Measurements from ENCODE around the gene MSH6. TPM values are rescaled to one million over a fixed set of nuclear protein-coding genes. Genes with fewer than 3 reads are reported as not detected.
A peak's percentile ranks its signal among the peaks of the same experiment; 100 is the strongest.

The MSH6 gene
- total and polyA plus RNA-seq, 4 donors = 10.0 to 38.3 (median 19.9) TPM

DNA sequence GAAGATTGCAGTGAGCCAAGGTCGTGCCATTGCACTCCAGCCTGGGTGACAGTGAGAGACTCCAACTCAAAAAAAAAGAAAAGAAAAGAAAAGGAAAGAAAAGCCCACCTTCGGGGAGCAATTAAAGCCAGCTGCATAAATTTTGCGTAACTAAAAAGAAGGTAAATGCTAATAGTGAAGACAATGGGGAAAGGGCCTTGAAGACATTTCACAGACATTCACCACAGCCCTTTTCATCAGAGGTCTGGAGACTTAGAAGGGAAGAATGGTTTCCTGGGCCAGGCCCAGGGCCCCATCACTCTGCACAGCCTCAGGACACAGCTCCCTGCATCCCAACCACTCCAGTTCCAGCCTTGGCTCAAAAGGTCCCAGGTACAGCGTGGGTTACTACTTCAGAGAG, 35.1 kb upstream of the MSH6 start:
- H3K27ac ChIP-seq (ENCODE audit: low read depth in 1 of 2, low read length in 2 of 2) = no peak overlapping the region
- WGBS, 2 donors = 84 to 87% methylated on average over 4 of the region's 4 CpGs
- no peak for DNase-seq
- no peak overlapping the region for H3K4me3 ChIP-seq (ENCODE audit: low read length in 2 of 2)
- ATAC-seq (ENCODE audit: low FRiP score) = no peak
- no peaks in the 10 kb centered on the region for H3K4me1 ChIP-seq (ENCODE audit: control insufficient read depth in 1 of 2, insufficient read depth in 2 of 2, low read length in 2 of 2)
- intact Hi-C loops (cut with DNase I) = no loop called here
- H3K9me3 ChIP-seq (ENCODE audit: control insufficient read depth, low read length) = peaks cover 7% of the 10 kb centered on the region
- no peaks in the 10 kb centered on the region for H3K36me3 ChIP-seq (ENCODE audit: control insufficient read depth in 1 of 2, insufficient read depth in 2 of 2, low read length in 1 of 2)
- peaks cover 0 to 2% of the 10 kb centered on the region in 2 donors for H3K27me3 ChIP-seq (ENCODE audit: control insufficient read depth in 1 of 2, insufficient read depth in 2 of 2, low read length in 1 of 2)

DNA sequence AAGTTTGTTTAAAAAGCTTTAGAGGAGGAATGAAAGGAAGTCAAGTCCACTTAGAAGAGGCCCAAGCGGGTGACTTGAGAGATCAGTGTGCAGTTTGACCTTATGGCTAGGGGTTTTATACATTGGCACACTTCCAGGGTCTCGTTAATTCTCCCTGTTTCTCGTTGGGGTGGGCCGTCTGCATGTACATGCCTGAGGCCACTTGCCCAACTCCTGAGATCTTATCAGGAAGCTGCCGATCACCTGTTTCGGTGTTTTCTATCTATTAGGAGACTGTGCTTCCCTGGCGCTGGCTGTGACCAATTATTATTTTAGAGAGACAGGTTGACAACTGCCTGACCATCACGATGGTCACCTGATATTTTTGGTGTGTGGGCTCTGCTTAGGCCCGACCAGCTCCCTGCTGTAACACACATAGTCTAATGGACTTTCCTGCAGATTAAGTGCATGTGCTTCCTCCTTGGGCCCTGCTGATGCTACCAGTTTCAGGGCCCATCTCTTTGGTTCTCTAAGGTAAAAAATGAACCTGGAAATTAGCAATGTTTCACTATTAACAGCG, 31.0 kb upstream of the MSH6 start:
- H3K27ac ChIP-seq (ENCODE audit: low read depth in 1 of 2, low read length in 2 of 2) = no peak overlapping the region

DNA sequence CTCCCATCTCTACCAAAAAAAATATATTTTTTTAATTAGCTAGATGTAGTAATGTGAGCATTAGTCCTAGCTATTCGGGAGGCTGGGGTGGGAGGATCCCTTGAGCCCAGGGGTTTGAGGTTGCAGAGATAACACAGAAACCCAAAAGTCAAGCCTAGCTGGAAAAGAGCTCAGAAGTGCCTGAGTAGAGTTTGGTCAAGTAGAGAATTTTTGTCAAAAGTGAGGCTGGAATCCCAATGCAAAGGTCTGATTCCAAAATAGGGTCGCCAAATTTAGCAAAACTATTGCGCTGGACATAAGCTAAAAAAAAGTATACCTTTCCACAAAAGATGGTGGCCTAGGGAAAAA, 15.5 kb upstream of the MSH6 start:
- intact Hi-C loops (cut with DNase I) = loop anchor here (5.0 kb wide), 3 partner anchors 340 to 435 kb away; no protein-coding TSS in a partner anchor
- H3K9me3 ChIP-seq (ENCODE audit: control insufficient read depth, low read length) = peaks cover 2% of the 10 kb centered on the region
- 45 to 62% methylated on average over 3 of the region's 3 CpGs for WGBS, 2 donors
- H3K4me3 ChIP-seq (ENCODE audit: low read length in 2 of 2) = no peak overlapping the region
- H3K36me3 ChIP-seq (ENCODE audit: control insufficient read depth in 1 of 2, insufficient read depth in 2 of 2, low read length in 1 of 2) = no peaks in the 10 kb centered on the region
- H3K4me1 ChIP-seq (ENCODE audit: control insufficient read depth in 1 of 2, insufficient read depth in 2 of 2, low read length in 2 of 2) = no peaks in the 10 kb centered on the region
- DNase-seq (no peak), ATAC-seq (ENCODE audit: low FRiP score) (no peak)
- no peaks in the 10 kb centered on the region for H3K27me3 ChIP-seq (ENCODE audit: control insufficient read depth in 1 of 2, insufficient read depth in 2 of 2, low read length in 1 of 2)
- no peak overlapping the region for H3K27ac ChIP-seq (ENCODE audit: low read depth in 1 of 2, low read length in 2 of 2)

More for the DNA sequence above, 31.0 kb upstream of the MSH6 start:
- Histone ChIP-seq H3K4me1 (ENCODE audit: control insufficient read depth in 1 of 2, insufficient read depth in 2 of 2, low read length in 2 of 2) (no peaks in the 10 kb centered on the region), H3K36me3 (ENCODE audit: control insufficient read depth in 1 of 2, insufficient read depth in 2 of 2, low read length in 1 of 2) (no peaks in the 10 kb centered on the region), H3K4me3 (ENCODE audit: low read length in 2 of 2) (no peak overlapping the region), H3K27me3 (ENCODE audit: control insufficient read depth in 1 of 2, insufficient read depth in 2 of 2, low read length in 1 of 2) (no peaks in the 10 kb centered on the region), H3K9me3 (ENCODE audit: control insufficient read depth, low read length) (peaks cover 7% of the 10 kb centered on the region)
- intact Hi-C loops (cut with DNase I) = no loop called here
- WGBS, 2 donors = 77 to 78% methylated on average over 10 of the region's 10 CpGs
- DNase-seq (no peak), ATAC-seq (ENCODE audit: low FRiP score) (no peak)

DNA sequence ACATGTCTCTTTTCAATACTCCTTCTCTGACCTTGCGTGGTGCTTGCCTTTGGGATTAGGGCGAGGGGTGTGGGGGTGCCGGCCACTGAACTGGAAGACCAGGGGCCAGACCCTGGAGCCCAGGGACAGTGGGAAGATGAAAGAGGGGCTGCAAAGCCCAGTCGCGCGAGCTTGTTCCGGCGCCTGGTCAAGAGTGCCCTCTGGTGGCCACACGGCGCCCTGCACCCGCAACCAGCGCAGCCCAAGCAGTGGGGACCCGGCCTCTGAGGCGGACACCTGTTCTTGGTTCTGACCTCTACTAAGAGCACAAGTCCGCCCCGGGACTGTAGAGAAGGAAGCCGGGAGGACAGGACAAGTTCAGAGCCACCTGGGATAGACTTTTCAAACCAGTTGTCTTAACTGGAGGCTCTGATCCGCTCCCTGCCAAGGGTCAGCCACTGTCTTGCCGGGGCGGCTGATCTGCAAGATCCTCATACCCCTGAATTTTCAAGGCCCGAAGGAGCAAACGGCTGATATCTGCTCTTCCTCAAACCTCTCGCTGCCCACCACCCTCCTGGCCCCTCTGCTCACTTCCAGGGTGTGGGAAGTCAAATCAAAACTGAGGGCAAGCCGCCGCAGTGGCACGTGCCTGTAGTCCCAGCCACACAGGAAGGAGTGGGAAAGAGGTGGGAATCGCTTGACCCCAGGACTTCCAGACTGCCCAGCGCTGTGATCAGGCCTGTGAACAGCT, 14.9 kb upstream of the MSH6 start:
- Histone ChIP-seq H3K4me1 (ENCODE audit: control insufficient read depth in 1 of 2, insufficient read depth in 2 of 2, low read length in 2 of 2) (no peaks in the 10 kb centered on the region), H3K36me3 (ENCODE audit: control insufficient read depth in 1 of 2, insufficient read depth in 2 of 2, low read length in 1 of 2) (no peaks in the 10 kb centered on the region), H3K9me3 (ENCODE audit: control insufficient read depth, low read length) (peaks cover 2% of the 10 kb centered on the region), H3K4me3 (ENCODE audit: low read length in 2 of 2) (no peak overlapping the region), H3K27me3 (ENCODE audit: control insufficient read depth in 1 of 2, insufficient read depth in 2 of 2, low read length in 1 of 2) (no peaks in the 10 kb centered on the region), H3K27ac (ENCODE audit: low read depth in 1 of 2, low read length in 2 of 2) (no peak overlapping the region)
- 29 to 33% methylated on average over 28 of the region's 28 CpGs for WGBS, 2 donors
- DNase-seq = peak; percentile 75 to 92
- intact Hi-C loops (cut with DNase I) = loop anchor here (2.0 to 5.0 kb wide), 5 partner anchors 331 to 436 kb away; no protein-coding TSS in a partner anchor
- ATAC-seq (ENCODE audit: low FRiP score) = peak; percentile 91

DNA sequence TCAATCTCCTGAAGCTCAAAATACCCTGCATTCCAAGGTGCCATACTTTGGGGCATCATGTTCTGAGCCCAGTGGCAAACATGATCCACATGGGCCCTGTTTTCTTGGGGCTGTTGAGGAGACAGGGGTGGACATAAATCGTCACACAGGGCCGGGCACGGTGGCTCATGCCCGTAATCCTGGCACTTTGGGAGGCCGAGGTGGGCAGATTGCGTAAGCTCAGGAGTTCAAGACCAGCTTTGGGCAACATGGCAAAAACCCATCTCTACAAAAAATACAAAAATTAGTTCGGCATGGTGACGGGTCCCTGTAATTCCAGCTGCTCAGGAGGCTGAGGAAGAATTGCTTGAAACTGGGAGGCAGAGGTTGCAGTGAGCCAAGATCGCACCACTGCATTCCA, 13.6 kb upstream of the MSH6 start:
- no peak for DNase-seq
- Histone ChIP-seq H3K4me3 (ENCODE audit: low read length in 2 of 2) (no peak overlapping the region), H3K27ac (ENCODE audit: low read depth in 1 of 2, low read length in 2 of 2) (no peak overlapping the region), H3K9me3 (ENCODE audit: control insufficient read depth, low read length) (peaks cover 2% of the 10 kb centered on the region), H3K27me3 (ENCODE audit: control insufficient read depth in 1 of 2, insufficient read depth in 2 of 2, low read length in 1 of 2) (no peaks in the 10 kb centered on the region), H3K4me1 (ENCODE audit: control insufficient read depth in 1 of 2, insufficient read depth in 2 of 2, low read length in 2 of 2) (no peaks in the 10 kb centered on the region), H3K36me3 (ENCODE audit: control insufficient read depth in 1 of 2, insufficient read depth in 2 of 2, low read length in 1 of 2) (no peaks in the 10 kb centered on the region)
- no peak for ATAC-seq (ENCODE audit: low FRiP score)
- 93 to 94% methylated on average over 9 of the region's 9 CpGs for WGBS, 2 donors
- intact Hi-C loops (cut with DNase I) = loop anchor here (2.0 to 5.0 kb wide), 5 partner anchors 333 to 437 kb away; no protein-coding TSS in a partner anchor

DNA sequence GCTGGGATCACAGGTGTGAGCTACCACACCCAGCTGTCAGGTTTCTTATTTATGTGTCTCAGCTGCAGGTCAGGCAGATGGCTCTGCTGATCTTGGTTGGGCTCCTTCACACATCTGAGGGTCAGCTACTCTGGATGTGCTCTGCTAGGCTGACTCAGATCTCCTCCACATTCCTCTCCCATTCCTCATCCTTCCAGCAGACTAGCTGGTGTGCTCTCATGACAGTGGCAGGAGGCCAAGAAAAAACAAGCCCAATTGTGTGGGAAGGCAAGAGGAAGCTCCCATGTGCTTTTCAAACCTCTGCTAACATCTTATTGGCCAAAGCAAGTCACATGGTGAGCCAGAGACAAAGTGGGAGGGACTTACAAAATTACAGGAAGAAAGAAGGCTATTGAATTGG, 11.7 kb upstream of the MSH6 start:
- no peak for DNase-seq
- intact Hi-C loops (cut with DNase I) = no loop called here
- no peaks in the 10 kb centered on the region for H3K27me3 ChIP-seq (ENCODE audit: control insufficient read depth in 1 of 2, insufficient read depth in 2 of 2, low read length in 1 of 2)
- no peaks in the 10 kb centered on the region for H3K36me3 ChIP-seq (ENCODE audit: control insufficient read depth in 1 of 2, insufficient read depth in 2 of 2, low read length in 1 of 2)
- no peaks in the 10 kb centered on the region for H3K4me1 ChIP-seq (ENCODE audit: control insufficient read depth in 1 of 2, insufficient read depth in 2 of 2, low read length in 2 of 2)
- H3K9me3 ChIP-seq (ENCODE audit: control insufficient read depth, low read length) = peaks cover 2% of the 10 kb centered on the region
- H3K27ac ChIP-seq (ENCODE audit: low read depth in 1 of 2, low read length in 2 of 2) = no peak overlapping the region
- ATAC-seq (ENCODE audit: low FRiP score) = no peak
- no peak overlapping the region for H3K4me3 ChIP-seq (ENCODE audit: low read length in 2 of 2)

DNA sequence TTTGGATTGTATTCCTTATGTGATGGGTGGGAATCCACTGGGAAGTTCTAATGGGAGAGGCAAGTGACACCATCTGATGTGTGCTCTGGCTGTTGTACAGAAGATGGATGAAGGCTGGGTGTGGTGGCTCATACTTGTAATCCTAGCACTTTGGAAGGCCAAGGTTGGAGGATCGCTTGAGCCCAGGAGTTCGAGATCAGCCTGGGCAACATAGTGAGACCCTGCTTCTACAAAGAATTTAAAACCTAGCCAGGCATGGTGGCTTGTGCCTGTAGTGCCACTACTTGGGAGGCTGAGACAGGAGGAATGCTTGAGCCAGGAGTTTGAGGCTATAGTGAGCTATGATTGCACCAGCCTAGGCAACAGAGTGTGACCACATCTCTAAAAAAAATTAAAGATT, 10.6 kb upstream of the MSH6 start:
- intact Hi-C loops (cut with DNase I) = no loop called here
- ATAC-seq (ENCODE audit: low FRiP score) (no peak), DNase-seq (peak in 1 of 2 donors; percentile 2)
- H3K9me3 ChIP-seq (ENCODE audit: control insufficient read depth, low read length) = peaks cover 2% of the 10 kb centered on the region
- H3K27ac ChIP-seq (ENCODE audit: low read depth in 1 of 2, low read length in 2 of 2) = no peak overlapping the region
- no peak overlapping the region for H3K4me3 ChIP-seq (ENCODE audit: low read length in 2 of 2)
- H3K36me3 ChIP-seq (ENCODE audit: control insufficient read depth in 1 of 2, insufficient read depth in 2 of 2, low read length in 1 of 2) = no peaks in the 10 kb centered on the region
- no peaks in the 10 kb centered on the region for H3K4me1 ChIP-seq (ENCODE audit: control insufficient read depth in 1 of 2, insufficient read depth in 2 of 2, low read length in 2 of 2)
- WGBS, 2 donors = 95 to 97% methylated on average over 2 of the region's 2 CpGs
- no peaks in the 10 kb centered on the region for H3K27me3 ChIP-seq (ENCODE audit: control insufficient read depth in 1 of 2, insufficient read depth in 2 of 2, low read length in 1 of 2)

DNA sequence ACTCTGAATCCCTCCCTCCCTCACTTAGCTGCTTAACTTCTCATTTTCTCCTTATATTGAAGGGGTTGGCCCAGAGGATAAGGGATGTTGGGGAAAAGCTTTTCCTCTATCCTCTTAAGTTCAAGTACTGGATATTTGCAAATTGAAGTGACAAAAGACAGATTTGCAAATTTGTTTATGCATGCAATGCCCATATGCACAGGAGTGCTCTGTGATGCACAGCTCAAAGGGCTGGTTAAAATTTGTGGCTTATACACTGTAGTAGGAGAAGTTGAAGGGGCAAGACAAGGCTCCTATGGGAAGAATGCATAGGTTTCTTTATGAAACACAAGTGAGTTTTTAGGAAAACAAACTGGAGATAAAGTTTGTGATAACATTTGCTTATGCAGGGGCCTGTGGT, 8.4 kb upstream of the MSH6 start:
- ATAC-seq (ENCODE audit: low FRiP score) = no peak
- H3K4me1 ChIP-seq (ENCODE audit: control insufficient read depth in 1 of 2, insufficient read depth in 2 of 2, low read length in 2 of 2) = no peaks in the 10 kb centered on the region
- DNase-seq = no peak
- H3K4me3 ChIP-seq (ENCODE audit: low read length in 2 of 2) = no peak overlapping the region
- H3K9me3 ChIP-seq (ENCODE audit: control insufficient read depth, low read length) = peaks cover 2% of the 10 kb centered on the region
- H3K27ac ChIP-seq (ENCODE audit: low read depth in 1 of 2, low read length in 2 of 2) = no peak overlapping the region
- no peaks in the 10 kb centered on the region for H3K36me3 ChIP-seq (ENCODE audit: control insufficient read depth in 1 of 2, insufficient read depth in 2 of 2, low read length in 1 of 2)
- H3K27me3 ChIP-seq (ENCODE audit: control insufficient read depth in 1 of 2, insufficient read depth in 2 of 2, low read length in 1 of 2) = no peaks in the 10 kb centered on the region
- intact Hi-C loops (cut with DNase I) = no loop called here

DNA sequence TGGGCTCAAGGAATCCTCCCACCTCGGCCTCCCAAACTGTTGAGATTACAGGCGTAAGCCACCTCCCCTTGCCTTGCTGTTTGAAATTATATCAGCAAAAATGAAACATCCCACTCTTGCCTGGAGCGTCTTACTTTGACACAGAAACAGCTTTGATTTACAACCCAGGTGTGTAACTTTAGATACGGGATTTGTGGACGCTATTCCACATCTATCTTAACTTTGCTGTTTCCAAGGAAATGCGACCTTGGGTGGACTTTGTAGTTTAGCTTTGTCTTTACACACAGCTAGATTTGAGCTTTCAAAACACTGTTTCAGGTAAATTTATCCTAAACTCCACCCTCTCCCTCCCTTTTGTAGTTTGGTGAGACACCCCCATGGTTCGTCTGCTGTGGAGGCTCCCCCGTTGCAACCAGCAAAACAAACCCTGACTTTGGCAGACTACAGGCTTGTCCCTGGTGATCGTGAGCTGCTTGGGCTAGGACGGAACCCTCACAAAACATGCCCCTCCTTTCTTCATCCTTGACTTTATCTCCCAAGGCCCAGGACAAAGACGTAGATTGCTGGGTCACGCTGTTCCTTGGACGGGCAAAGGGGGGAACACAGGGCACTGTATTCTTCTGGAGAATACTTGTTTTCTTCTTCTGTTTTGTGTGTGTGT, 5.5 kb upstream of the MSH6 start:
- ATAC-seq (ENCODE audit: low FRiP score) (no peak), DNase-seq (no peak)
- H3K4me3 ChIP-seq (ENCODE audit: low read length in 2 of 2) = no peak overlapping the region
- H3K27ac ChIP-seq (ENCODE audit: low read depth in 1 of 2, low read length in 2 of 2) = no peak overlapping the region
- H3K4me1 ChIP-seq (ENCODE audit: control insufficient read depth in 1 of 2, insufficient read depth in 2 of 2, low read length in 2 of 2) = no peaks in the 10 kb centered on the region
- 75 to 78% methylated on average over 13 of the region's 13 CpGs for WGBS, 2 donors
- no peaks in the 10 kb centered on the region for H3K27me3 ChIP-seq (ENCODE audit: control insufficient read depth in 1 of 2, insufficient read depth in 2 of 2, low read length in 1 of 2)
- no peaks in the 10 kb centered on the region for H3K9me3 ChIP-seq (ENCODE audit: control insufficient read depth, low read length)
- intact Hi-C loops (cut with DNase I) = no loop called here
- no peaks in the 10 kb centered on the region for H3K36me3 ChIP-seq (ENCODE audit: control insufficient read depth in 1 of 2, insufficient read depth in 2 of 2, low read length in 1 of 2)

Data from aorta (tissue), 5 donors.